Subcutaneous adipose tissue (tissue), 4 donors: ENCODE results near the gene SIPA1L3. TPM values are rescaled to one million over a fixed set of nuclear protein-coding genes. Genes with fewer than 3 reads are reported as not detected.

Experiments
- total RNA-seq, 4 donors: library from RNA; depleted of rRNA; stranded (reverse); fragments of >200 nt; gene quantifications; one replicate each; pipeline ENCODE4 v1.1.0, GENCODE V29; 2016
- TF ChIP-seq, protein P1 (sequence below): fragments of 450-650 bp; IDR thresholded peaks from one replicate; pipeline ENCODE4 v1.5.1; 2016; ENCODE audit warnings: low read depth, mild to moderate bottlenecking, control low read depth, antibody characterized with exemption, moderate library complexity

Gene SIPA1L3
- total RNA-seq, 4 donors from 2014 or later, result 8.2 to 15.3 (median 11.6) TPM

DNA sequence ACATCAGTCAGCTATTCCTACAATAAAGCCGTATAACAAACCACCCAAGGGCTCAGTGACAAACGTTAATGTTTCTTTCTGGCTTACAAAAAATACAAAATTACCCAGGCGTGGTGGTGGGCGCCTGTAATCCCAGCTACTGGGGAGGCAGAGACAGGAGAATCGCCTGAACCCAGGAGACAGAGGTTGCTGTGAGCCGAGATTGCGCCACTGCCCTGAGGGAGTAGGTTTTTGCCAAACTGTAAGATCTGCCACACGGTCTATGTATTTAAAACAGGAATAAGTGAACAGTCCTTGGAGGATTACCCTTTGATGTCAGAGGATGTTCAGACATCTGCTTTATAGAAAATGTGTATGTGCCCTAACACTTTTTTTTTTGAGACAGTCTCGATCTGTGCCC is 211.2 kb downstream of the SIPA1L3 start:
- TF ChIP-seq, protein P1, sequence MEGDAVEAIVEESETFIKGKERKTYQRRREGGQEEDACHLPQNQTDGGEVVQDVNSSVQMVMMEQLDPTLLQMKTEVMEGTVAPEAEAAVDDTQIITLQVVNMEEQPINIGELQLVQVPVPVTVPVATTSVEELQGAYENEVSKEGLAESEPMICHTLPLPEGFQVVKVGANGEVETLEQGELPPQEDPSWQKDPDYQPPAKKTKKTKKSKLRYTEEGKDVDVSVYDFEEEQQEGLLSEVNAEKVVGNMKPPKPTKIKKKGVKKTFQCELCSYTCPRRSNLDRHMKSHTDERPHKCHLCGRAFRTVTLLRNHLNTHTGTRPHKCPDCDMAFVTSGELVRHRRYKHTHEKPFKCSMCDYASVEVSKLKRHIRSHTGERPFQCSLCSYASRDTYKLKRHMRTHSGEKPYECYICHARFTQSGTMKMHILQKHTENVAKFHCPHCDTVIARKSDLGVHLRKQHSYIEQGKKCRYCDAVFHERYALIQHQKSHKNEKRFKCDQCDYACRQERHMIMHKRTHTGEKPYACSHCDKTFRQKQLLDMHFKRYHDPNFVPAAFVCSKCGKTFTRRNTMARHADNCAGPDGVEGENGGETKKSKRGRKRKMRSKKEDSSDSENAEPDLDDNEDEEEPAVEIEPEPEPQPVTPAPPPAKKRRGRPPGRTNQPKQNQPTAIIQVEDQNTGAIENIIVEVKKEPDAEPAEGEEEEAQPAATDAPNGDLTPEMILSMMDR, result no peak

DNA sequence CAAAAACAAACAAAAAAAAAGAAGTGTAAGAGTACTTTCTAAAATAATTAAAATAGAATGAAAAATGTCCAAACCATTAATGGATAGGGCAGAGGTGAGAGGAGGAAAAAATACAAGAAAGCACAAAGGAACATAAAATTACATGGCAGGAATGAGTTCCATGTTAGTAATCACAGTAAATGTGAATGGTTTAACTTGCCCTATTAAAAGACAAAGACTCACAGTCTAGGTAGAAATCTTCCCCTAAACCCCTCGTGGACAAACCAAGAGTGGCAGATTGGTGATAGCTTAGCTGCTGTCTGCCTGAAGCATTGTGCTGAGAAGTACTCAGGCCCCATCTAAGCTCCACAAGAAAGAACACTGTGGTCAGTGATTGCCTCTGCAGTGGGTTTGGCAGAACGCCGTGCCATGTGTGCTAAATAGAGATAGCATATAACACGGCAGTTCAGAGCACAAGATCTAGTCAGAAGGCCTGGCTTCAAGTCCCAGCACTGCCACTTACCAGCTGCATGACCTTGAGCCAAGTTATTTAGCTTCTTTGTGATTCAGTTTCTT is 213.5 kb downstream of the SIPA1L3 start:
- TF ChIP-seq, protein P1, result no peak

DNA sequence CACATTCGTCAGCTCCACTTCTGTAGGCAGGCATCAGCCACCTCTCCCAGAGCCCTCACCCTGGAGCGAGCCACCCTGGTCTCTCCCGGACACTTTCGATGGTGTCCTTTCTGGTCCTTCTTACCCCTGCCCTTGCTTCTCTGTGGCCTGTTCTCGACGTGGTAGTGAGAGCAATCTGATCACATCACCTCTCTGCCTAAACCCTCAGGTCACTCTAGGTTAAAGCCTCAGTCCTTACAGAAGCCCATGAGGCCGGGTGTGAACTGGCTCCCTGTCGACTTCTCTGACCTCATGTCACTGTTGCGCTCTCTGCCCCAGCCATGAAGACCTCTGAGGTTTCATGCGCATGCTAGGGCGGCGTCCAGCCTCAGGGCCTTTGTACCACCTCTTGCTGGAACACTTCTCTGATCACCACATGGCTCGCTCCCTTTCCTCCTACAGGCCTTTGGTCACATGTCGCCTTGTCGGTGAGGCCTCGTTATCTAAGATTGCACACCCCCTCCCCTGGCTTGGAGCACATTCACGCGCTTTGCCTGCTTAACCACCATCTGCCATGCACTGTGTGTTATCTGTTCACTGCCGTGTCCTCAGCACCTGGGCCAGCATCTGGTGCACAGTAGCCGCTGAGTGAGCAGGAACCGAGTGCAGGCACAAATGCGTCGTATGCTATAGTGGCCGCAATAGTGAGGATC is 215.5 kb downstream of the SIPA1L3 start:
- TF ChIP-seq, protein P1, result no peak

DNA sequence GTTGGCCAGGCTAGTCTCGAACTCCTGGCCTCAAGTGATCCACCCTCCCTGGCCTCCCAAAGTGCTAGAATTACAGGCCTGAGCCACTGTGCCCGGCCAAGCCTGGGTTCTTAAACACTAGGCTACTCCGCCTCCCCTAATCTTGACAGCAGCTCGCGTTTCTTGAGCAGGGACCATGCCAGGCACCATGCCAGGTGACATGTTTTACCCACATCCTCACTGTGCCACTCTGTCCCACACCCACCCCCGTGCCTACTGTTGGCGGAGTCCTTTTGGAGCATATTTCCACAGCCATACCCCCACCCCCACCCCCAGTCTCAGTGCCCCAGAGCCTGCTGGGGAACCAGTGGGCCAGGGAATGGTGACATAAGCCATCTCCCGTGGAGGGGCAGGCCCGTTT is 218.2 kb downstream of the SIPA1L3 start:
- TF ChIP-seq, protein P1, result no peak

DNA sequence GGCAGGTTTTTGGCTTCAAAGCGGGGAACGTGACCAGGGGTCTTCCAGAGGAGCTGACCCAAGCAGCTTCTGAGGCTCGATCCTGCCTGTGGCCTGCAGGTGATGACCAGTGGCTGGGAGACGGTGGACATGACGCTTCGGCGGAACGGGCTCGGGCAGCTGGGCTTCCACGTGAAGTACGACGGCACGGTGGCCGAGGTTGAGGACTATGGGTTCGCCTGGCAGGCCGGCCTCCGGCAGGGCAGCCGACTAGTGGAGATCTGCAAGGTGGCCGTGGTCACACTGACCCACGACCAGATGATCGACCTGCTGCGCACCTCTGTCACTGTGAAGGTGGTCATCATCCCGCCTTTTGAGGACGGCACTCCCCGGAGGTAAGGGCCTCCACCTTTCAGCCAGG is 223.4 kb downstream of the SIPA1L3 start:
- TF ChIP-seq, protein P1, result no peak

DNA sequence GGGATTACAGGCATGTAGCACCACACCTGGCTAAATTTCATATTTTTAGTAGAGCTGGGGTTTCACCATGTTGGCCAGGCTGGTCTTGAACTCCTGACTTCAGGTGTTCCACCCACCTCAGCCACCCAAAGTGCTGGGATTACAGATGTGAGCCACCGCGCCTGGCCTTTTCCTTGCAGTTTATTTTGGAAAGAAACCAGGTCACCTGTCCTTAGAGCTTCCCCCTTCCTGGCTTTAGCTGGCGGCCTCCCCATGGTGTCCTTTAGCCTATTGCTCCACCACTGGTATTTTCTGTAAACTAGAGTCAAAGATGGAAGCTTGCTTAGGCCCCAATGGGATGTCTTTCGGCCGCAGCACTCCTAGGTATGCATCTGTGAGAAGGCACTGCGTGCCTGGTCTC is 225.8 kb downstream of the SIPA1L3 start:
- TF ChIP-seq, protein P1, result no peak

DNA sequence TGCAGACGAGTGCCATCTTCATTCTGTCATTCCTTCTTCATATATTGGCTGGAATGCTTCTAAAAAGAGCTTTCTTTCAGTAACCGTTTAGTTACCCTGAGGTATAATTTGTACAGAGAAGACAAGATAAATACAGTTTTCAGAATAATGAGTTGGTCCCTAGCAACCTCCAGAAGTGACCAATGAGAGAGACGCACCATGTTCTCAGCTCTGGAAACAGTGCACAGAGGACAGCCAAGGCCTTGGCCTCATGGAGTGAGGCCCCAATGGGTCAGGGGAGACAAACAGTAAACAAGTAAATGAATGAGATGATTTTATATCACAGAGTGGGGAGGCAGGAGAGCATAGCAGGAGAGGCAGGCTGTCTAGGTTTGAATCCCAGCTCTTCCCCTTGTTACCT is 226.3 kb downstream of the SIPA1L3 start:
- TF ChIP-seq, protein P1, result no peak
